Measurements from ENCODE around the gene HMGB1.

HMGB1 gene

GRCh38 chr13:30499338-30499737 lies 33.6 kb upstream of the HMGB1 start:
- TF ChIP-seq, protein P1, sequence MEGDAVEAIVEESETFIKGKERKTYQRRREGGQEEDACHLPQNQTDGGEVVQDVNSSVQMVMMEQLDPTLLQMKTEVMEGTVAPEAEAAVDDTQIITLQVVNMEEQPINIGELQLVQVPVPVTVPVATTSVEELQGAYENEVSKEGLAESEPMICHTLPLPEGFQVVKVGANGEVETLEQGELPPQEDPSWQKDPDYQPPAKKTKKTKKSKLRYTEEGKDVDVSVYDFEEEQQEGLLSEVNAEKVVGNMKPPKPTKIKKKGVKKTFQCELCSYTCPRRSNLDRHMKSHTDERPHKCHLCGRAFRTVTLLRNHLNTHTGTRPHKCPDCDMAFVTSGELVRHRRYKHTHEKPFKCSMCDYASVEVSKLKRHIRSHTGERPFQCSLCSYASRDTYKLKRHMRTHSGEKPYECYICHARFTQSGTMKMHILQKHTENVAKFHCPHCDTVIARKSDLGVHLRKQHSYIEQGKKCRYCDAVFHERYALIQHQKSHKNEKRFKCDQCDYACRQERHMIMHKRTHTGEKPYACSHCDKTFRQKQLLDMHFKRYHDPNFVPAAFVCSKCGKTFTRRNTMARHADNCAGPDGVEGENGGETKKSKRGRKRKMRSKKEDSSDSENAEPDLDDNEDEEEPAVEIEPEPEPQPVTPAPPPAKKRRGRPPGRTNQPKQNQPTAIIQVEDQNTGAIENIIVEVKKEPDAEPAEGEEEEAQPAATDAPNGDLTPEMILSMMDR (IDR thresholded peaks at IDR 0.05) = no peak
- DNase-seq (ENCODE audit: low spot score) = no peak
- Histone ChIP-seq H3K27ac (no peak overlapping the region), H3K4me3 (no peak overlapping the region)

GRCh38 chr13:30496147-30496546 lies 30.4 kb upstream of the HMGB1 start:
- Histone ChIP-seq H3K4me3 (no peak overlapping the region), H3K27ac (no peak overlapping the region)
- TF ChIP-seq, protein P1 (IDR thresholded peaks at IDR 0.05) = no peak
- no peak for DNase-seq (ENCODE audit: low spot score)

- Histone ChIP-seq H3K27ac (no peak overlapping the region), H3K4me3 (no peak overlapping the region)
- TF ChIP-seq, protein P1 (IDR thresholded peaks at IDR 0.05) = no peak
- DNase-seq (ENCODE audit: low spot score) = no peak
Measured at GRCh38 chr13:30495746-30496145, 30.0 kb upstream of the HMGB1 start.

GRCh38 chr13:30493658-30494381 lies 28.1 kb upstream of the HMGB1 start:
- TF ChIP-seq, protein P1 (IDR thresholded peaks at IDR 0.05) = no peak
- H3K27ac ChIP-seq = no peak overlapping the region
- DNase-seq (ENCODE audit: low spot score) = no peak
- no peak overlapping the region for H3K4me3 ChIP-seq

- no peak overlapping the region for H3K27ac ChIP-seq
- TF ChIP-seq, protein P1 (IDR thresholded peaks at IDR 0.05) = no peak
Measured at GRCh38 chr13:30487075-30487470, 21.3 kb upstream of the HMGB1 start.

DNA sequence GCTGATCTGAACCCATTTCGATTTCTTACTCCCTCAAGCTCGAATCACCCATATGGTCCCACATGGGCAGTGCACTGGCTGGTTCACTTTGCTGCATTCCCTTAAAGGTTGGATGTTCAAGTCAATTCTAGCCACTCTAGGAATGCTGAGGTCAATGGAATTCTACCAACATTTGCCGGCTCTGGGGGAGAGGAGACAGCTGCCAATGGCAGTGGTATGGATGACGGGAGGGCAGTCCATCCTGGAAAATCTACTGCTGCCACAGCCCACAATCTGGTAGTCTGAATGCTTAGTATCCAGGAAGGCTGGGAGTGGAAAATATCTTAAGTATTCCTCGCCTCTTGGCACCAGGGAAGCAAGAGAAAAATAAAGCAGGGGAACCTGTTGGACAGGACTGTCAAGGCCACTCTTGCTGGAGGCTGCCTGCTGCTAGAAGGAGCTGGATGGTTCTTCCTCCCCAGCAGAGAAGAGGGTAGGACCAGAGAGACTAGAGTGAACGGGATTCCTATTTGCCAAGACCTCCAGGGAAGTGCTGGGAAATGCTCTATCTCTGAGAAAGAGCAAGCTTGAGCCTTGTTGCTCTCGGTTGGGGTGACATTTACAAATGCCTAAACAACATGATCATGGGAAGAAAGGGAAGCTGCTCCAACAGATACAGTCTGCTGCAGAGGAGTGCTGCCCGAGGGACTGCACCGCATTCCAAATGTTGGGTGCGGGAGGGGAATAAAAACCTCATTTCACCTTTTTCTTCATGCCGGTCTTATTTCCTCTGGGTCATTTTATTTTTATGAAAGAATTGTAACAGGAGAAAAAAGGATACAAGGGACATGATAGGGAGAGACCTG lies 20.7 kb upstream of the HMGB1 start:
- no peak for DNase-seq (ENCODE audit: low spot score)
- TF ChIP-seq, protein P1 (IDR thresholded peaks at IDR 0.05) = no peak

More at GRCh38 chr13:30487075-30487470, 21.3 kb upstream of the HMGB1 start:
- H3K4me3 ChIP-seq = no peak overlapping the region
- no peak for DNase-seq (ENCODE audit: low spot score)

More for the DNA sequence above, 20.7 kb upstream of the HMGB1 start:
- Histone ChIP-seq H3K4me3 (no peak overlapping the region), H3K27ac (no peak overlapping the region)
